ES-I3 (cell line): Measurements from ENCODE around the gene CLDN5.
"Not testable (repeated sequence)": the region's sequence is repeated elsewhere in the genome, so short reads cannot be mapped to it uniquely, and the experiment has no call there.

Source experiments
- H3K36me3 ChIP-seq: 2 replicates; pipeline ENCODE4 v1.6.1; 2013; ENCODE audit warnings: mild to moderate bottlenecking, low read length, control low read depth, moderate library complexity; ENCODE audit not compliant: insufficient read depth
- H3K4me1 ChIP-seq: 2 replicates; pipeline ENCODE4 v1.6.1; 2013; ENCODE audit warnings: mild to moderate bottlenecking, control low read depth, low read length; ENCODE audit not compliant: insufficient read depth
- H3K9ac ChIP-seq: 2 replicates; pipeline ENCODE4 v1.6.1; 2013; ENCODE audit warnings: low read depth, mild to moderate bottlenecking, low read length, moderate library complexity
- H3K9me3 ChIP-seq: 2 replicates; pipeline ENCODE4 v1.6.1; 2013; ENCODE audit warnings: mild to moderate bottlenecking, low read length, moderate library complexity; ENCODE audit not compliant: control insufficient read depth, insufficient read depth

CLDN5 gene

DNA sequence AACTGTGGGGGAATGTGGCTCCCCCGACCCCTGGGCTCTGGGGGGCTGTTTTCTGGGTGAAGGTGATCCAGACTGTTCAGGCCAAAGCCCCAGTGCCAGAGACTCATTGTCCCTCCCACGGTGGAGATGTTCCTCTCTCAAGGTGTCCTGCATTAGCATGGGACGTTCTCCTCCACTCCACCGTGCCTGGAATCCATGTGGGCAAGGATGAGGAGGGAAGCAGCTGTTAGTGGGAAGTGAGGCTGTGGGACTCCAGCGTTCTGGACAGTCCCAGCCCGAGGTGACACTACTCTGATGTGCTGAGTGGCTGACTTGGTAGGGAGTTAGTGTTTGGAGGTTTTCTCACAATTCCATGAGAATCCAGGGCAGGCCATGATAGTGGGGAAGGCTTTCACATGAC lies 31.4 kb upstream of the CLDN5 start:
- Histone ChIP-seq H3K9me3 (peaks cover 3% of the 10 kb centered on the region), H3K9ac (no peak overlapping the region), H3K36me3 (no peaks in the 10 kb centered on the region), H3K4me1 (0 out of 2 replicates have a peak, but pooled peaks cover 7% of the 10 kb centered on the region)

DNA sequence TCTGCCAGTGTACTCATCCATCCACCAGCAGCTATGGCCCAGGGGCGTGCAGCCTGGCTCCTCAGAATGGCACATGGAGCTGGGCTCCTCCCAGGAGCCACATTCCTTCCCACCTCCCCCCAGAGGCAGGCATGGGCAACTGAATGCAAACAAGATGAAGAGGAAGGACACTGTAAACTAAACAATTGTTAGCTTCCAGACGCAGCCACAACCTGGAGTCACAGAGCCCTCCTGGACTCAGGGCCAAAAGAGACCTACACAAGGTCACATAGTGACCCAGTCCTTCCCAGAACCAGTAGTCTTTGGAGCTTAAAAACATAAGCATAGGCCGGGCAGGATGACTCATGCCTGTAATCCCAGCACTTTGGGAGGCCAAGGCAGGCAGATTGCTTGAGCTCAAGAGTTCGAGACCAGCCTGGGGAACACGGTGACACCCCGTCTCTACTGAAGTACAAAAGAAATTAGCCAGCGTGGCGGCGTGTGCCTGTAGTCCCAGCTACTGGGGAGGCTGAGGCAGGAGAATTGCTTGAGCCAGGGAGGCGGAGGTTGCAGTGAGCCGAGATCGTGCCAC lies 30.7 kb upstream of the CLDN5 start:
- Histone ChIP-seq H3K9me3 (peaks cover 3% of the 10 kb centered on the region), H3K36me3 (no peaks in the 10 kb centered on the region), H3K9ac (no peak overlapping the region), H3K4me1 (0 out of 2 replicates have a peak, but pooled peaks cover 7% of the 10 kb centered on the region)

DNA sequence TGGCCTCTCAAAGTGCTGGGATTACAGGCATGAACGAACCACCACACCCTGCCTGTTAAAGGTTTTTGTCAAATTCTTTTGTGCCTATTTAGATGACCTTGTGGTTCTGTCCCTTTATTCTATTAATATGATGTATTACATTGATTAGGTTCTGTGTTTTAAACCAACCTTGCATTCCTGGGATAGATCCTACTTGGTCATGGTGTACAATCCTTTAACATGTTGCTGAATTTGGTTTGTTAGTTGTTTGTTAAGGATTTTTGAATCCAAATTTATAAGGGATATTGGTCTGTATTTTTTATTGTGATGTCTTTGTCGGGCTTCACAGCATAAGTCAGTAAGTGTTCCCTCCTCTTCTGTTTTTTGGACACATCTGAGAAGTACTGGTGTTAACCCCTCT lies 29.0 kb upstream of the CLDN5 start:
- Histone ChIP-seq H3K9ac (no peak overlapping the region), H3K4me1 (0 out of 2 replicates have a peak, but pooled peaks cover 7% of the 10 kb centered on the region), H3K9me3 (peaks cover 3% of the 10 kb centered on the region), H3K36me3 (no peaks in the 10 kb centered on the region)

DNA sequence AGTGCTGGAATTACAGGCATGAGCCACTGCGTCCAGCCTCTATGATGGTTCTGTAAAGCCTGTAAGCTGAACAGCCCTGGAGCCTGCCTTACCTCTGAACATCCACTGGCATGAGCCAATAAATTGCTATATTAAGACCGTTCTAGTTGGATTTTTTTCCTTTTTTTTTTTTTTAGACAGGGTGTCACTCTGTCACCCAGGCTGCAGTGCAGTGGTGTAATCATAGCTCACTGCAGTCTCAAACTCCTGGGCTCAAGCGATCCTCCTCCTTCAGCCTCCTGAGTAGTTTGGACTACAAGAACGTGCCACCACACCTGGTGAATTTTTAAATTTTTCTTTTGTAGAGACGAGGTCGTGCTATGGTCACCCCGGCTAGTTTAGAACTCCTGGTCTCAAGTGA lies 26.2 kb upstream of the CLDN5 start:
- Histone ChIP-seq H3K9me3 (peaks cover 3% of the 10 kb centered on the region), H3K36me3 (no peaks in the 10 kb centered on the region), H3K4me1 (peaks cover 12% of the 10 kb centered on the region), H3K9ac (no peak overlapping the region)

DNA sequence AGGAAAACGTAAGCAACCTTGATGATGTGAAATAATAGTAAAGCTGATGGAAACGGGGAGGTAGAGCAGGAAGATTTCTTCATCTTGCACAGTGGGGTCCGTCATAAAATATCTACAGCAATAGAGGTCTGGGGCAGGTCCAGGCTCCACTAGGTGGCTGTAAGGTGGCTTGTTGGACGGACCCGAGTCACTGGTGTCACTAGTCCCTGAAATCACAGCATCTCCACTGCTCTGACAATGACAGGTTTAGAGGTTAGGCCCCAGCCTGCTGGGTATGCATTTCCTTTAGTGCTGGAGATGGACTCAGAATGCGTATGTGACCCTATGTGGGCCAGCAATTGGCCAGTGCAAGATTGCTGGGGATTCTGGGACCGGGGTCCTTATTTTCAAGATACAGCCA lies 25.2 kb upstream of the CLDN5 start:
- no peaks in the 10 kb centered on the region for H3K36me3 ChIP-seq
- peaks cover 3% of the 10 kb centered on the region for H3K9me3 ChIP-seq
- H3K9ac ChIP-seq: no peak overlapping the region
- peaks cover 9% of the 10 kb centered on the region for H3K4me1 ChIP-seq

DNA sequence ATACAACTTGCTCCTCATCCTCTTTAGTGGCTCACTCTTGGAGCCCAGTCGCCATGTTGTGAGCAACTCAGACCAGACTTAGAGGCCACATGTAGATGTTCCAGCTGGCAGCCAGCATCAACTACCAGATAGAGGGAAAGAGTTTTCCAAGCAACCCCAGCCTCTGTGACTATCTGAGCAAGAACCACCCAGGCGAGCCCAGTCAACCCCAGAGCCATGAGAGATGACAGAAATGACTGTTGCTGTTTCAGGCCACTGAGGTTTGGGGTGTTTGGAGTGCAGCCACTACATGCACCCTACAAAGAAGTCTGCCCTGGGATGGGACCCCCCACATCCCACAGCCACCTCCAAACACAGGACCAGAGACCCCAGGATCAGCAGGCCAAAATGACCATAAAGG lies 24.8 kb upstream of the CLDN5 start:
- Histone ChIP-seq H3K4me1 (peaks cover 8% of the 10 kb centered on the region), H3K36me3 (no peaks in the 10 kb centered on the region), H3K9ac (no peak overlapping the region), H3K9me3 (peaks cover 3% of the 10 kb centered on the region)

DNA sequence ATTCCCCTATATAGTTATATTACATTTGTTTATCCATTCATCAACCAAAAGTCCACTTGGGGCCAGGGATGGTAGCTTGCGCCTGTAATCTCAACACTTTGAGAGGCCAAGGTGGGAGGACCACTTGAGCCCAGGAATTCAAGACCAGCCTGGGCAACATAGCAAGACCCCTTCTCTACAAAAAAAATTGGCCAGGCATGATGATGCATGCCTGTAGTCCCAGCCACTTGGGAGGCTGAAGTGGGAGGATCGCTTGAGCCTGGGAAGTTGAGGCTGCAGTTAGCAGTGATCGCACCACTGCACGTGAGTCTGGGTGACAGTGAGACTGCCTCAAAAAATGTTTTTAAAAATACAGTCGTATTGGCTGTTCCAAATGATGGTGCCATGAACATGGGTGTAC lies 24.2 kb upstream of the CLDN5 start:
- H3K9me3 ChIP-seq, H3K9ac ChIP-seq, H3K36me3 ChIP-seq, H3K4me1 ChIP-seq: not testable (repeated sequence)

DNA sequence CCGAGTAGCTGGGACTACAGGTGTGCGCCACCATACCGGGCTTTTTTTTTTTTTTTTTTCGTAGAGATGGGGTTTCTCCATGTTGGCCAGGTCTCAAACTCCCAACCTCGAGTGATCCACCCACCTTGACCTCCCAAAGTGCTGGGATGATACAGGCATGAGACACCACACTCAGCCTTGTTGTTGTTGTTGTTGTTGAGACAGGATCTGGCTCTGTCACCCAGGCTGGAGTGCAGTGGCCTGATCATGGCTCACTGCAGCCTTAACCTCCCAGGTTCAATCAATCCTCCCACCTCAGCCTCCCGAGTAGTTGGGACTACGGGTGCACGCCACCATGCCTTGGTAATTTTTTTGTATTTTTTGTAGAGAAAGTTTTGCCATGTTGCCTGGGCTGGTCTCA lies 23.4 kb upstream of the CLDN5 start:
- no peaks in the 10 kb centered on the region for H3K9me3 ChIP-seq
- peaks cover 8% of the 10 kb centered on the region for H3K4me1 ChIP-seq
- no peak overlapping the region for H3K9ac ChIP-seq
- no peaks in the 10 kb centered on the region for H3K36me3 ChIP-seq

DNA sequence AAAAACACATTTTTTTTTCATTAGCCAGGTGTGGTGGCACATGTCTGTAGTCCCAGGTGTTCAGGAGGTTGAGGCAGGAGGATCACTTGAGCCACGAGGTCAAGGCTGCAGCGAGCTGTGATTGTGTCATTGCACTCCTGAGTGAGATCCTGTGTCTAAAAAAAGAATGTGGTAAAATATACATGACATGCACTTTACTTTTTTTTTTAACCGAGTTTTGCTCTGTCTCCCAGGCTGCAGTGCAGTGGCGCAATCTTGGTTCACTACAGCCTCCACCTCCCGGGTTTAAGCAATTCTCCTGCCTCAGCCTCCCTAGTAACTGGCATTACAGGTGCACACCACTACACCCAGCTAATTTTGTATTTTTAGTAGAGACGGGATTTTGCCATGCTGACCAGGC lies 22.5 kb upstream of the CLDN5 start:
- H3K9ac ChIP-seq: no peak overlapping the region
- no peaks in the 10 kb centered on the region for H3K36me3 ChIP-seq
- no peaks in the 10 kb centered on the region for H3K9me3 ChIP-seq
- H3K4me1 ChIP-seq: peaks cover 8% of the 10 kb centered on the region

DNA sequence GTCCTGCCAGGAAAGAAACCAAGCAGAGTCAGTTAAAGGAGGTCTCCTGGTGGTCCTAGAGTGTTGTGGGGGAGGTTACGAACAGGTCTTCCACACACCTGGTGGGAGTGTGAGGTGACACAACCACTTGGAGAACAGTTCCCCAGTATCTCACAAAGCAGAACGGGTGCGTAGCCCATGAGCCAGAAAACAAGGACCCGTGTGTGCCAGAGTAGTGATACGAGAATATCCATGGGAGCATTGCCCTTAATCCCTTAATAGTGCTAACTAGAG lies 21.7 kb upstream of the CLDN5 start:
- Histone ChIP-seq H3K4me1 (peaks cover 8% of the 10 kb centered on the region), H3K9ac (no peak overlapping the region), H3K36me3 (no peaks in the 10 kb centered on the region), H3K9me3 (no peaks in the 10 kb centered on the region)

DNA sequence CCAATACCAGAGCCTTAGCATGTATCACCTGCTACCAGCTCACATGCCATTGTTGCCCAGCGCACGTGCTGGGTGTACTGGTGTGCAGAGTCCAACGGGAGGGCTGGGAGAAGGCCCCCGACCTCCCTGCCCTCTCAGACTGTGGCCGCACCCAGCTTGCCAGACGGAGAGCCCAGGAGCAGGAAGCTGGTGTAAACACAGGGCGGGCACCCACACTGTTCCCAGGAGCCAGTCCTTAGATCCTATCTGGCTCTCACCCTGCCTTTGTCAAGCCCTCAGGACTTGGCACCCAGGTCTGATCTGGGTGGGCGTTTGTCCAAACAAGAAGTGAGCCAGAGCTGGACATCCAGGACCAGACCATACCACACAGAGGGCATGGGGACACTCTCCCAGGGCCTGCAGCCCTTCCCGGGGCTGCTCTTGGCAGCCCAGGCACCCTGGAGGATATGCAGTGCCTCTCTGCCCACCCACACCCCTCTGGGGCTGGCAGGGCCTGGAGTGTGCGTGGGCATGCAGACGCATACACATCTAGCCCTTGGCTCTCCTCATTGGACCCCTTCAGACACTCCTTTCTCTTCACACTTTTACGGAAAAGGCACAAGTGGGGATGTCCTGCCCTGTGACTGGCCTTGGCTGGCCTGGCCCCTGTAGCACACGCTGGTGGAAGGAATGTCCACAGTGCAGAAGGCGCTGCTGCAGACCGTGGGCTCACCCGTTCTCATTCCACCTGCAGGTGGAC lies 19.9 kb upstream of the CLDN5 start:
- no peaks in the 10 kb centered on the region for H3K9me3 ChIP-seq
- peaks cover 8% of the 10 kb centered on the region for H3K4me1 ChIP-seq
- H3K9ac ChIP-seq: no peak overlapping the region
- no peaks in the 10 kb centered on the region for H3K36me3 ChIP-seq

DNA sequence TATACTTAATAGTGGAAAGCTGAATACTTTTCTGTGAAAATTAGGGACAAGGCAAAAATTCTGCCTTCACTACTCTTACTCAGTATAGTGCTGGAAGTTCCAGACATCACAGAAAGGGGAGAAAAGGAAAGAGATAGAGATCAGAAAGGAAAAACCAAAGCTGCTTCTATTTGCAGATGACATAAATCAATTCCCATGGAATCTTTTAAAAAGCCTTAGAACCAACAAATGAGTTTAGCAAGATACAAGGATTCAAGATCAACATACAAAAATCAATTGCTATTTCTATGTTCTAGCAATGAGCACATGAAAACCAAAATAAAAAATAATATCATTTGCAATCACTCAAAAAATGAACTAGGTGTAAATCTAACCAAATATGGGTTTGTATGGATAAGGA lies 16.2 kb upstream of the CLDN5 start:
- Histone ChIP-seq H3K9ac (no peak overlapping the region), H3K36me3 (no peaks in the 10 kb centered on the region), H3K4me1 (peaks cover 2% of the 10 kb centered on the region; the same call in 1 of the 2 replicates), H3K9me3 (no peaks in the 10 kb centered on the region)

DNA sequence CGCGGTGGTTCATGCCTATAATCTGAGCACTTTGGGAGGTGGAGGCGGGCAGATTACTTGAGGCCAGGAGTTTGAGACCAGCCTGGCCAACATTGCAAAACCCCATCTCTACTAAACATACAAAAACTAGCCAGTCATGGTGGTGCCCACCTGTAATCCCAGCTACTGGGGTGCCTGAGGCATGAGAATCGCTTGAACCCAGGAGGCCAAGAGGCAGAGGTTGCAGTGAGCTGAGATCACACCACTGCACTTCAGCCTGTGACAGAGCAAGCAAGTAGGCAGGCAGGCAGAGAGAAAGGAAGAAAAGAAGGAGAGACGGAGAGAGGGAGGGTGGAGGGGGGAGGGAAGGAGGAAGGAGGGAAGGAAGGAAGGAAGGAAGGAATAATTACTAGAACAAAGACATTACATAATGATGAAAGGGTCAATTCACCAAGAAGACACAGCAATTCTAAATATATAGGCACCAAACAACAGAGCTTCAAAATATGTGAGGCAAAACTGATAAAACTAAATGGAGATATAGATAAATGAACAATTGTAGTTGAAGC lies 13.8 kb upstream of the CLDN5 start:
- Histone ChIP-seq H3K36me3 (no peaks in the 10 kb centered on the region), H3K9me3 (no peaks in the 10 kb centered on the region), H3K9ac (no peak overlapping the region), H3K4me1 (no peaks in the 10 kb centered on the region)

DNA sequence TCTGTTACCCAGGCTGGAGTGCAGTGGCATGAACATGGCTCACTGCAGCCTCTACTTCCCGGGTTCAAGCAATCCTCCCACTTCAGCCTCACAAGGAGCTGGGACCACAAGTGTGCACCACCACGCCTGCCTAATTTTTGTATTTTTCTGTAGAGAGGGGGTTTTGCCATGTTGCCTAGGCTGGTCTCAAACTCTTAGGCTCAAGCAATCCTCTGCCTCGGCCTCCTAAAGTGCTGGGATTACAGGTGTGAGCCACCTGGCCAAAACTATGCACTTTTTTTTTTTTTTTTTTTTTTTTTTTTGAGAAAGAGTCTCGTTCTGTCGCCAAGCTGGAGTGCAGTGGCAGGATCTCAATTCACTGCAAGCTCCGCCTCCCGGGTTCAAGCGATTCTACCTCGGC lies 12.4 kb upstream of the CLDN5 start:
- Histone ChIP-seq H3K9ac (no peak overlapping the region), H3K4me1 (no peaks in the 10 kb centered on the region), H3K9me3 (no peaks in the 10 kb centered on the region), H3K36me3 (no peaks in the 10 kb centered on the region)

DNA sequence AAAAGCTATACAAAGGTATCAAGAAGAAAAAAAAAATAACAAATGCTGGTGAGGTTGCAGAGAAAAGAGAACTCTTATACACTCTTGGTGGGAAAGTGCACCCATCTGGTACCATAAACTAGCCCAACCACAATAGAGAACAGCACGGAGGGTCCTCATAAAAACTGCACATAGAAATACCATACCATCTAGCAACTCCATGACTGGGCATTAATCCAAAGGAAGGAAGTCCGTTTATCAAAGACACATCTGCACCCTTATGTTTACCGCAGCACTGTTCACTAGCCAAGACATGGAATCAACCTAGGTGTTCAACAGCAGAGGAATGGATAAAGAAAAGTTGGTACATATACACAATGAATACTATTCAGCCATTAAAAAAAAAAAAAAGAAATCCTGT lies 10.8 kb upstream of the CLDN5 start:
- Histone ChIP-seq H3K9ac (no peak overlapping the region), H3K4me1 (no peaks in the 10 kb centered on the region), H3K36me3 (no peaks in the 10 kb centered on the region), H3K9me3 (no peaks in the 10 kb centered on the region)
